ENCODE data around the gene RAB35.

Gene RAB35

GRCh38 chr12:120121343-120121742 is 4.8 kb upstream of the RAB35 start:
- no peak for DNase-seq (ENCODE audit: low read depth in 1 of 2, low spot score in 1 of 2)
- Histone ChIP-seq H3K4me3 (replicated peaks; ENCODE audit: insufficient read depth, low read length) (no peak overlapping the region), H3K27me3 (ENCODE audit: insufficient read depth, poor library complexity, severe bottlenecking) (no peaks in the 10 kb centered on the region), H3K27ac (replicated peaks) (no peak overlapping the region)
- TF ChIP-seq SPI1 (IDR thresholded peaks at IDR 0.05; ENCODE audit: borderline replicate concordance, low read depth): no peak
- TF ChIP-seq CTCF (IDR thresholded peaks at IDR 0.05; ENCODE audit: insufficient read depth, low read length): no peak
- TF ChIP-seq POLR2AphosphoS5 (IDR thresholded peaks at IDR 0.05; ENCODE audit: low read depth): no peak
- no peak for TF ChIP-seq GABPA (IDR thresholded peaks at IDR 0.05; ENCODE audit: low read depth)
- no peak for TF ChIP-seq REST (IDR thresholded peaks at IDR 0.05; ENCODE audit: insufficient replicate concordance, low read depth)

GRCh38 chr12:120119271-120119973 is 2.9 kb upstream of the RAB35 start:
- no peak overlapping the region for H3K27ac ChIP-seq (replicated peaks)
- no peak for TF ChIP-seq POLR2AphosphoS5 (IDR thresholded peaks at IDR 0.05; ENCODE audit: low read depth)
- TF ChIP-seq SPI1 (IDR thresholded peaks at IDR 0.05; ENCODE audit: borderline replicate concordance, low read depth): peak; percentile 23; the same call in 1 of the 2 replicates
- no peak overlapping the region for H3K4me3 ChIP-seq (replicated peaks; ENCODE audit: insufficient read depth, low read length)
- DNase-seq (ENCODE audit: low read depth in 1 of 2, low spot score in 1 of 2): peak in 1 of 2 experiments; percentile 38
- no peaks in the 10 kb centered on the region for H3K27me3 ChIP-seq (ENCODE audit: insufficient read depth, poor library complexity, severe bottlenecking)

- Histone ChIP-seq H3K27ac (replicated peaks) (no peak overlapping the region), H3K4me3 (replicated peaks; ENCODE audit: insufficient read depth, low read length) (no peak overlapping the region), H3K27me3 (ENCODE audit: insufficient read depth, poor library complexity, severe bottlenecking) (no peaks in the 10 kb centered on the region)
- DNase-seq (ENCODE audit: low read depth in 1 of 2, low spot score in 1 of 2): no peak
- TF ChIP-seq GABPA (IDR thresholded peaks at IDR 0.05; ENCODE audit: low read depth): no peak
- TF ChIP-seq SPI1 (IDR thresholded peaks at IDR 0.05; ENCODE audit: borderline replicate concordance, low read depth): no peak
- TF ChIP-seq POLR2AphosphoS5 (IDR thresholded peaks at IDR 0.05; ENCODE audit: low read depth): no peak
- TF ChIP-seq REST (IDR thresholded peaks at IDR 0.05; ENCODE audit: insufficient replicate concordance, low read depth): no peak
- TF ChIP-seq CTCF (IDR thresholded peaks at IDR 0.05; ENCODE audit: insufficient read depth, low read length): no peak
Measured at GRCh38 chr12:120118321-120119061, 1.9 kb upstream of the RAB35 start.

GRCh38 chr12:120117961-120118320 is 1.4 kb upstream of the RAB35 start:
- no peaks in the 10 kb centered on the region for H3K27me3 ChIP-seq (ENCODE audit: insufficient read depth, poor library complexity, severe bottlenecking)
- DNase-seq (ENCODE audit: low read depth in 1 of 2, low spot score in 1 of 2): no peak
- peak overlapping the region; percentile 90 for H3K4me3 ChIP-seq (replicated peaks; ENCODE audit: insufficient read depth, low read length)
- no peak overlapping the region for H3K27ac ChIP-seq (replicated peaks)
- TF ChIP-seq POLR2AphosphoS5 (IDR thresholded peaks at IDR 0.05; ENCODE audit: low read depth): no peak
- TF ChIP-seq SPI1 (IDR thresholded peaks at IDR 0.05; ENCODE audit: borderline replicate concordance, low read depth): no peak
- no peak for TF ChIP-seq CTCF (IDR thresholded peaks at IDR 0.05; ENCODE audit: insufficient read depth, low read length)
- TF ChIP-seq GABPA (IDR thresholded peaks at IDR 0.05; ENCODE audit: low read depth): no peak
- TF ChIP-seq REST (IDR thresholded peaks at IDR 0.05; ENCODE audit: insufficient replicate concordance, low read depth): no peak

Data from HL-60 (cell line).